SK-N-MC (cell line): ENCODE measurements around the gene CAMK2N2.

ENCODE experiments used
- DNase-seq: peaks from one replicate; pipeline ENCODE4 v3.0.0-alpha.2; 2011; ENCODE audit warnings: low read depth, low spot score
- H3K27ac ChIP-seq: fragments of 200-600 bp; sonication (generic); 2 replicates; pipeline ENCODE4 v1.5.1; 2016; ENCODE audit warnings: mixed run types
- H3K36me3 ChIP-seq: fragments of 200-600 bp; sonication (generic); 2 replicates; pipeline ENCODE4 v1.6.1; 2017; ENCODE audit warnings: antibody characterized with exemption, low read length, mixed read lengths; ENCODE audit not compliant: insufficient read depth
- H3K4me3 ChIP-seq: fragments of 200-600 bp; sonication (generic); 2 replicates; pipeline ENCODE4 v1.5.1; 2016
- H3K9ac ChIP-seq: fragments of 200-600 bp; sonication (generic); 2 replicates; pipeline ENCODE4 v1.8.0; 2017; ENCODE audit warnings: mixed run types, mixed read lengths; ENCODE audit not compliant: insufficient read length
- H3K9me3 ChIP-seq: fragments of 200-600 bp; sonication (generic); 2 replicates; pipeline ENCODE4 v1.6.1; 2017; ENCODE audit warnings: low read depth, mild to moderate bottlenecking, antibody characterized with exemption, low read length, moderate library complexity, mixed read lengths
- EZH2 ChIP-seq: fragments of 200-600 bp; sonication (generic); IDR thresholded peaks from one replicate; pipeline ENCODE4 v1.6.1; 2017; ENCODE audit warnings: antibody characterized with exemption
- FOXP2 ChIP-seq: optimal IDR thresholded peaks from 2 replicates; pipeline ENCODE3; 2011; ENCODE audit warnings: mild to moderate bottlenecking, moderate library complexity; ENCODE audit not compliant: insufficient read depth; ENCODE audit errors: extremely low read length, control extremely low read depth
- POLR2AphosphoS5 ChIP-seq: IDR thresholded peaks from 2 replicates; pipeline ENCODE4 v1.6.1; 2012; ENCODE audit warnings: mild to moderate bottlenecking, low read depth, low read length, borderline replicate concordance

Gene CAMK2N2

DNA sequence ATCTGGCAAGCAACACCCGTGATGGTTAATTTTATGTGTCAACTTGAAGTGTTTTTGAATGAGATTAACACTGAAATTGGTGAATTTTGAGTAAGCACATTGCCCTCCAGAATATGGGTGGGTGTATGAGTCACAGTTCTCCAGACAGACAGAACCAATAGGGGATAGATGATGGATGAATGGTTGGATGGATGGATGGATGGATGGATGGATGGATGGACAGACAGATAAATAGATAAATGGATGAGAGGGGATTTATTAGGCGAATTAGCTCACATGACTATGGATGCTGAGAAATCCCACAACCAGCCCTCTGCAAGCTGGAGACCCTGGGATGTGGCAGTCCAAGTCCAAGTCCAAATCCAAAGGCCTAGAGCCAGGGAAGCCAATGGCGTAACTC is 37.4 kb downstream of the CAMK2N2 start:
- H3K9ac ChIP-seq, result no peak overlapping the region
- H3K4me3 ChIP-seq, result no peak overlapping the region
- no peak overlapping the region for H3K27ac ChIP-seq
- DNase-seq, result no peak
- no peaks in the 10 kb centered on the region for H3K36me3 ChIP-seq
- no peaks in the 10 kb centered on the region for H3K9me3 ChIP-seq
- TF ChIP-seq EZH2 (no peak), POLR2AphosphoS5 (no peak), FOXP2 (no peak)

DNA sequence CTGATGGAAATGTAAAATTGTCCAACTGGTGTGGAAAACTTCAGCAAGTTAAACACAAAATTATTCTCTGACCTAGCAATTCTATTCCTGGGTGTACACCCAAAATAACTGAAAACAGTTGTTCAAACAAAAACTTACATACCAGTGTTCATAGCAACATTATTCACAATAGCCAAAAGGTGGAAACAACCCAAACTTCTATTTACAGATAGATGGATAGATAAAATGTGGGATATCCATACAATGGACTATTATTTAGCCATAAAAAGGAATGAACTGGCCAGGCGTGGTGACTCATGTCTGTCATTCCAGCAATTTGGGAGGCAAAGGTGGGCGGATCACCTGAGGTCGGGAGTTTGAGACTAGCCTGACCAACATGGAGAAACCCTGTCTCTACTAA is 38.8 kb downstream of the CAMK2N2 start:
- no peak overlapping the region for H3K9ac ChIP-seq
- no peak for DNase-seq
- H3K4me3 ChIP-seq, result no peak overlapping the region
- no peaks in the 10 kb centered on the region for H3K36me3 ChIP-seq
- TF ChIP-seq POLR2AphosphoS5 (no peak), EZH2 (no peak)
- no peaks in the 10 kb centered on the region for H3K9me3 ChIP-seq
- H3K27ac ChIP-seq, result no peak overlapping the region

DNA sequence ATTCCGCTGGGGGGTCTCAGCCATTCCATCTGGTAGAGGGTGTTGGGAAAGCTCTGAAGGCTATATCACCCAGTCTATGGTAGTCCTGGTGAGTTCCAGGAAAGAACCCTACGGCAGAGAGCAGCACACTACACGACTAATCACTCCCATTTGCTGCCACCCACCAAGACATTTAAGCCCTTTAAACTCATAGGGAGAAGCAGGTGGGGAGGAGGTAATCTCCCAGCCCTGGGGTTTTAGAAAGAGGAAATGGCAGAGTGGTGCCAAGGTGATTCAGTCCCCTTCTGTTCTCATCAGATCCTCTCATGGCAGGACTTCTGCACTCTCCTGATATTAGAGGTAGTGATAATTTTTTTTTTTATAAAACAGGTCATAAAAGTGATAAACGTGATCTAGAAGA is 42.5 kb downstream of the CAMK2N2 start:
- Histone ChIP-seq H3K9ac (no peak overlapping the region), H3K36me3 (no peaks in the 10 kb centered on the region), H3K27ac (no peak overlapping the region), H3K9me3 (peaks cover 3% of the 10 kb centered on the region; the same call in 1 of the 2 replicates), H3K4me3 (no peak overlapping the region)
- TF ChIP-seq EZH2 (no peak), POLR2AphosphoS5 (no peak), FOXP2 (no peak)
- no peak for DNase-seq

DNA sequence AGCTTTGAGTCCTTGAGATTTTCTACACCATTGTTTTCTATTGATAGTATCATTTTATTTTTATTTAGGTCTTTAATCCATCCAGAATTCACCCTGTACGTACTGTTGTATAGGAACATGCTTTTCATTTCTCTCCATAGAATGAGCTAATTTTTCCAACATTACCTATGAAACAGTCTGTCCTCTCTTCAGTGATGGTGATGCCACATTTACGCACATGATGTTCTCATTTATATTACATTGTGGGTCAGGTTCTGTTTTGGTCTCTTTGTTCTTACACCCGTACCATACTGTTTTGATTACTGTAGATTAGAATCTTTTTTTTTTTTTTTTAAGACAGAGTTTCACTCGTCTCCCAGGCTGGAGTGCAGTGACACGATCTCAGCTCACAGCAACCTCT is 49.6 kb downstream of the CAMK2N2 start:
- no peak for TF ChIP-seq POLR2AphosphoS5
- TF ChIP-seq EZH2, result no peak
- no peak for TF ChIP-seq FOXP2
- Histone ChIP-seq H3K36me3 (no peaks in the 10 kb centered on the region), H3K9ac (no peak overlapping the region), H3K9me3 (peaks cover 3% of the 10 kb centered on the region; the same call in 1 of the 2 replicates), H3K4me3 (no peak overlapping the region), H3K27ac (no peak overlapping the region)
- no peak for DNase-seq

DNA sequence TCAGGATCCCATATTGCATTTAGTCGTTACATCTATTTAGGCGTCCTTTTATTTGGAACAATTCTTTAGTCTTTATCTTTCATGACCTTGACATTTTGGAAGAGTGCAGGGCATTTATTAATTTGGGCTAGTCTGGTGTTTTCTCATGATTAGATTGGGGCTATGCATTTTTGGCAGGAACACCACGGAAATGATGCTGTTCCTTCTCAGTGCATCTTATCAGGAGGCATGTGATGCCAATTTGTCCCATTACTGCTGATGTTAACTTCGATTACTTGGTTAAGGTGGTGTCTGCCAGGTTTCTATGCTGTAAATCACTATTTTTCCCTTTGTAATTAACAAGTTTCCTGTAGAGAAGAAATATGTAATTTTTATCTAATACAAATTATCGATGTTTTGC is 50.1 kb downstream of the CAMK2N2 start:
- H3K9me3 ChIP-seq, result peaks cover 3% of the 10 kb centered on the region; the same call in 1 of the 2 replicates
- TF ChIP-seq POLR2AphosphoS5, result no peak
- no peak for TF ChIP-seq FOXP2
- TF ChIP-seq EZH2, result no peak
- H3K27ac ChIP-seq, result no peak overlapping the region
- no peaks in the 10 kb centered on the region for H3K36me3 ChIP-seq
- DNase-seq, result no peak
- no peak overlapping the region for H3K9ac ChIP-seq
- no peak overlapping the region for H3K4me3 ChIP-seq
